ENCODE measurements around the gene CSF3R.
"Not testable (repeated sequence)": the region's sequence is repeated elsewhere in the genome, so short reads cannot be mapped to it uniquely, and the experiment has no call there.

The CSF3R gene

GRCh38 chr1:36487906-36488305, 5.2 kb upstream of the CSF3R start:
- no peak for TF ChIP-seq CTCF (IDR thresholded peaks at IDR 0.05)
- Histone ChIP-seq H3K4me3 (no peak overlapping the region), H3K27ac (no peak overlapping the region)
- no peak for DNase-seq (ENCODE audit: low spot score)

- H3K27ac ChIP-seq; H3K4me3 ChIP-seq; DNase-seq (ENCODE audit: low spot score): not testable (repeated sequence)
These were observed 4.6 kb upstream of the CSF3R start for GRCh38 chr1:36487336-36487725.

- DNase-seq (ENCODE audit: low spot score) = no peak
- TF ChIP-seq CTCF (IDR thresholded peaks at IDR 0.05) = no peak
- H3K4me3 ChIP-seq = no peak overlapping the region
- peak overlapping the region in 1 of 2 donors; percentile 71 for H3K27ac ChIP-seq
These were observed 4.0 kb upstream of the CSF3R start for GRCh38 chr1:36486439-36487335.

- DNase-seq (ENCODE audit: low spot score) = no peak
- H3K27ac ChIP-seq = peak overlapping the region in 1 of 2 donors; percentile 20
- TF ChIP-seq CTCF (IDR thresholded peaks at IDR 0.05) = no peak
- no peak overlapping the region for H3K4me3 ChIP-seq
These were observed 3.4 kb upstream of the CSF3R start for GRCh38 chr1:36486093-36486438.

- Histone ChIP-seq H3K27ac (no peak overlapping the region), H3K4me3 (no peak overlapping the region)
- TF ChIP-seq CTCF (IDR thresholded peaks at IDR 0.05) = no peak
- no peak for DNase-seq (ENCODE audit: low spot score)
These were observed 1.4 kb upstream of the CSF3R start for GRCh38 chr1:36484099-36484498.

GRCh38 chr1:36481771-36482723, 666 bp downstream of the CSF3R start:
- peak overlapping the region; percentile 50 for H3K4me3 ChIP-seq
- no peak for DNase-seq (ENCODE audit: low spot score)
- no peak overlapping the region for H3K27ac ChIP-seq
- TF ChIP-seq CTCF (IDR thresholded peaks at IDR 0.05) = no peak

GRCh38 chr1:36481091-36481490, 1.6 kb downstream of the CSF3R start:
- Histone ChIP-seq H3K27ac (no peak overlapping the region), H3K4me3 (no peak overlapping the region)
- no peak for TF ChIP-seq CTCF (IDR thresholded peaks at IDR 0.05)
- DNase-seq (ENCODE audit: low spot score) = no peak
